Smooth muscle cell (in vitro differentiated cells): Measurements from ENCODE around the gene ZC3H6. TPM values are rescaled to one million over a fixed set of nuclear protein-coding genes. Genes with fewer than 3 reads are reported as not detected.

ENCODE experiments used
- DNase-seq: peaks from one replicate; lab custom pipeline; 2025; ENCODE audit not compliant: unreplicated experiment; lab: John Stamatoyannopoulos, UW
- H2AFZ ChIP-seq: fragments of 200-600 bp; sonication (generic); 2 replicates; pipeline ENCODE4 v1.6.0; 2016; ENCODE audit warnings: antibody characterized with exemption, low read depth, mild to moderate bottlenecking
- H3F3A ChIP-seq: fragments of 200-600 bp; sonication (generic); 2 replicates; pipeline ENCODE4 v1.6.0; 2017; ENCODE audit warnings: antibody characterized with exemption, low read depth
- H3K27ac ChIP-seq: fragments of 200-600 bp; sonication (generic); 2 replicates; pipeline ENCODE4 v1.5.1; 2016; ENCODE audit warnings: low read depth, mild to moderate bottlenecking
- H3K27me3 ChIP-seq: fragments of 200-600 bp; sonication (generic); 2 replicates; pipeline ENCODE4 v1.6.1; 2016; ENCODE audit warnings: low read depth, mild to moderate bottlenecking
- H3K36me3 ChIP-seq: fragments of 200-600 bp; sonication (generic); 2 replicates; pipeline ENCODE4 v1.5.1; 2016; ENCODE audit warnings: low read depth
- H3K4me1 ChIP-seq: fragments of 200-600 bp; sonication (generic); 2 replicates; pipeline ENCODE4 v1.5.1; 2016; ENCODE audit warnings: low read depth
- H3K4me2 ChIP-seq: fragments of 200-600 bp; sonication (generic); 2 replicates; pipeline ENCODE4 v1.6.0; 2016; ENCODE audit warnings: mild to moderate bottlenecking
- H3K4me3 ChIP-seq: fragments of 200-600 bp; sonication (generic); 2 replicates; pipeline ENCODE4 v1.5.1; 2016; ENCODE audit warnings: mild to moderate bottlenecking
- H3K79me2 ChIP-seq: fragments of 200-600 bp; sonication (generic); 2 replicates; pipeline ENCODE4 v1.6.0; 2016; ENCODE audit warnings: low read depth, mild to moderate bottlenecking
- H3K9ac ChIP-seq: fragments of 200-600 bp; sonication (generic); 2 replicates; pipeline ENCODE4 v1.6.0; 2016; ENCODE audit warnings: low read depth
- H3K9me3 ChIP-seq: fragments of 200-600 bp; sonication (generic); replicated peaks from 2 replicates; pipeline ENCODE4 v1.5.1; 2016; ENCODE audit warnings: low read depth
- H4K20me1 ChIP-seq: fragments of 200-600 bp; sonication (generic); 2 replicates; pipeline ENCODE4 v1.6.0; 2016; ENCODE audit warnings: low read depth
- WGBS: methylation state at CpG from one replicate; pipeline ENCODE4 v1.1.7; 2016; ENCODE audit warnings: low lambda C conversion rate; 5-methylcytosine and 5-hydroxymethylcytosine counted together
- polyA plus RNA-seq: library from polyadenylated mRNA; unstranded; fragments of >200 nt; fragmentation: Nextera tagmentation; extraction: Ambion mirVana; gene quantifications from 2 replicates; pipeline ENCODE4 v1.2.1, GENCODE V29; 2016
- total RNA-seq: library from RNA; depleted of rRNA; stranded (reverse); fragments of >200 nt; gene quantifications from 2 replicates; pipeline ENCODE4 v1.2.3, GENCODE V29; 2014
- TF ChIP-seq, protein P1 (sequence below): fragments of 200-600 bp; sonication (generic); IDR thresholded peaks from 2 replicates; pipeline ENCODE4 v1.5.1; 2017; ENCODE audit warnings: borderline replicate concordance, mild to moderate bottlenecking, antibody characterized with exemption; ENCODE audit not compliant: insufficient read depth, poor library complexity, severe bottlenecking

The ZC3H6 gene
- total and polyA plus RNA-seq, 2 experiments from 2014 or later: 1.9 to 8.4 TPM

DNA sequence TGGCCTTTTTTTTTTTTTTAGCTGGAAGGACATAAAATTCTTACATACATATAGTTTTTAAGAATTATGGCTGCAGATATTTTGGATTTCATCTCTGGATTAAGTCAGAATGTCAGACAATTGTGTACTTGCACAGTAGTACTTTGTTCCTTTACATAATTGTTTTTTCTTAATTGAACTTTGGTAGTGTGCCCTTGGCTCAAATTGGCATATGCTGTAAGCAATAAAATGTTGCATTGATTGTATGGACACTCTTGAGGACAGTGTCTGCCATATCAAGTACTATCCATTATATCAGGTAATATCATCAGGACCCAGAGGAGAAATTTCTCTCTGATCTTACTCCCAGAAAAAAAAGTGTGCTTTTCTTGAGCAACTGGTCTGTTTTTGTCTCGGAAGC, 15.3 kb downstream of the ZC3H6 start:
- 43% methylated on average over 1 of the region's 1 CpG for WGBS
- no peak for DNase-seq

DNA sequence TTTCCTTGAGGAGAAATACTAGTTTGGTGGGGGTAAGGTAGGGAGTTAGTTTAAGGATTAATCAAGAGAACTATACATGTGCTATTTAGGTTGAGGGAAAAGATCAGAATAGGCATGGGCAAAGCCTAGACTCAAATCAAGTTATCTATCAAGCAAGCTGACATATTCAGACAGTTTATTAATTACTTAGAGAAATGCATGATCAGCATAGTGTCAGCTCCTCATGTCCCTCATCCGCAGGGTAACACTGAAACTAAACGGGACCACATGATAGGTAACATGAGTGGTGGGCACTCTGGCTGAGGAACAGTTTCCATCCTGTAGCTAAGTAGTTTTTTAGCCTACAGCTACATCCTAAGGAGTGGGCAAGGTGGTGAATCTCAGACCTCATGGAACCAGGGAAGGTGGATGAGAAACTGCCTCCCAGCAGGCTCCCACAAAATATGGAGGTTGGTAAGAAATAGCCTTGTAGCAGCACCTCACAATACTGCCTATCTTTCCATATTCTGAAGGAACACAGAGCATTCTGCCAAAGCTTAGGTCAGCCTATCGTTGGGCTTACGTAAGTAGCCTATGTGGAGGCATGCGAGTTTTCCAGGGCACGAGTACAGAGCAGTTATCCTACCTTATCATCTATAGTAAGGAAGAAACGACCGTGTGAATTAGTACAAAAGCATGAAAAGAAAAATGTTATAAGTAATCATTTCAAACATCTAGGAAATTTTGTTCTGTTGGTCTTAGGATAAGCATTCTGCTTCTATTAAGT, 18.4 kb downstream of the ZC3H6 start:
- Histone ChIP-seq H3K27ac (no peak overlapping the region), H3K4me3 (no peak overlapping the region), H3K9ac (no peak overlapping the region), H3K4me1 (no peaks in the 10 kb centered on the region), H3K79me2 (peaks cover 12% of the 10 kb centered on the region), H2AFZ (no peak overlapping the region), H3K9me3 (no peaks in the 10 kb centered on the region), H3K27me3 (no peaks in the 10 kb centered on the region), H4K20me1 (peaks cover 19% of the 10 kb centered on the region), H3F3A (no peaks in the 10 kb centered on the region), H3K4me2 (no peak overlapping the region), H3K36me3 (no peaks in the 10 kb centered on the region)
- WGBS: 88% methylated on average over 8 of the region's 8 CpGs
- DNase-seq: no peak
- TF ChIP-seq, protein P1, sequence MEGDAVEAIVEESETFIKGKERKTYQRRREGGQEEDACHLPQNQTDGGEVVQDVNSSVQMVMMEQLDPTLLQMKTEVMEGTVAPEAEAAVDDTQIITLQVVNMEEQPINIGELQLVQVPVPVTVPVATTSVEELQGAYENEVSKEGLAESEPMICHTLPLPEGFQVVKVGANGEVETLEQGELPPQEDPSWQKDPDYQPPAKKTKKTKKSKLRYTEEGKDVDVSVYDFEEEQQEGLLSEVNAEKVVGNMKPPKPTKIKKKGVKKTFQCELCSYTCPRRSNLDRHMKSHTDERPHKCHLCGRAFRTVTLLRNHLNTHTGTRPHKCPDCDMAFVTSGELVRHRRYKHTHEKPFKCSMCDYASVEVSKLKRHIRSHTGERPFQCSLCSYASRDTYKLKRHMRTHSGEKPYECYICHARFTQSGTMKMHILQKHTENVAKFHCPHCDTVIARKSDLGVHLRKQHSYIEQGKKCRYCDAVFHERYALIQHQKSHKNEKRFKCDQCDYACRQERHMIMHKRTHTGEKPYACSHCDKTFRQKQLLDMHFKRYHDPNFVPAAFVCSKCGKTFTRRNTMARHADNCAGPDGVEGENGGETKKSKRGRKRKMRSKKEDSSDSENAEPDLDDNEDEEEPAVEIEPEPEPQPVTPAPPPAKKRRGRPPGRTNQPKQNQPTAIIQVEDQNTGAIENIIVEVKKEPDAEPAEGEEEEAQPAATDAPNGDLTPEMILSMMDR: no peak

More for the DNA sequence above, 15.3 kb downstream of the ZC3H6 start:
- no peaks in the 10 kb centered on the region for H3K36me3 ChIP-seq
- H2AFZ ChIP-seq: no peak overlapping the region
- H3F3A ChIP-seq: no peaks in the 10 kb centered on the region
- H3K4me3 ChIP-seq: no peak overlapping the region
- no peak overlapping the region for H3K27ac ChIP-seq
- no peaks in the 10 kb centered on the region for H3K9me3 ChIP-seq
- H3K79me2 ChIP-seq: peaks cover 3% of the 10 kb centered on the region
- H3K27me3 ChIP-seq: no peaks in the 10 kb centered on the region
- no peak overlapping the region for H3K4me2 ChIP-seq
- TF ChIP-seq, protein P1: no peak
- no peaks in the 10 kb centered on the region for H3K4me1 ChIP-seq
- no peak overlapping the region for H3K9ac ChIP-seq
- peaks cover 14% of the 10 kb centered on the region for H4K20me1 ChIP-seq

DNA sequence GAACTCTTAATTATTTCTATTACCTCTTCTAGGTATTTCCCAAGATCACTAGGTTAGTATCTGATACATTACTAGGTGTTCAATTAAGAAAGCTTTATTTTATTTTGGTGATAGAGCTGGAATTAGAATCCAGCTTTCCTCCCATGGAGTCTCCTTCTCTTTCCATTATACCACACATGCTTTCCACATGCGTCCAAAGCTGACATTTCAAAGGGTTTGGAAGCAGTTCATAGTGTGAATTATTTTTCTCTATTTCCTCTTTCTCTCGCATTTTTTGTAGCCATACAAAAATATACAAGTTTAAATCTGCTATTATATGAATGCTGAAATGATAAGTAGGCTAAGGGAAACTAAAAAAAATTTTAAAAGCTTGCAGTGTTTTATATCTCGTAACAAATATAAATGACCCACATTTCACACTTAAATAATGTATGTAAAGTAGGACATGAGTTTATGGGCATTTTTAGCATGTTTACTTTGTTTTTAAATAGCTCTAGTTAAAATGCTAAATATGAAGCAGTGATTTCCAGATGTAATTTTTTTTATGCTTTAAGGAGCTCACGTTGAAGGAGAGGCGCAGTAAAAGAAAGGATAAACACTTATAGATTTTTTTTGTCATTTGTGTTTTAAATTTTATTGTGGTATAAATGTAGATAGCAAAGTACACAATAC, 20.1 kb downstream of the ZC3H6 start:
- Histone ChIP-seq H3K27me3 (no peaks in the 10 kb centered on the region), H3K79me2 (peaks cover 12% of the 10 kb centered on the region), H3F3A (peaks cover under 1% of the 10 kb centered on the region), H3K4me2 (no peak overlapping the region), H3K4me1 (no peaks in the 10 kb centered on the region), H3K27ac (no peak overlapping the region), H3K9me3 (no peaks in the 10 kb centered on the region), H3K4me3 (no peak overlapping the region), H3K9ac (no peak overlapping the region), H4K20me1 (peaks cover 19% of the 10 kb centered on the region), H3K36me3 (no peaks in the 10 kb centered on the region), H2AFZ (no peak overlapping the region)
- no peak for DNase-seq
- 85% methylated on average over 5 of the region's 5 CpGs for WGBS
- TF ChIP-seq, protein P1: no peak
